Dendritic cell treated with granulocyte-macrophage colony-stimulating factor and Interleukin-4, amounts not matched to agents 40 ng/mL and 50 ng/mL, for 4 days (primary cell): ENCODE data around the gene SAMD9.

ENCODE experiments used
- H3K27ac Mint-ChIP-seq: one replicate; pipeline ENCODE4 v1.8.0; 2022; ENCODE audit warnings: mild to moderate bottlenecking, mixed read lengths
- H3K27me3 Mint-ChIP-seq: one replicate; pipeline ENCODE4 v1.8.0; 2022; ENCODE audit warnings: mild to moderate bottlenecking, mixed read lengths
- H3K36me3 Mint-ChIP-seq: one replicate; pipeline ENCODE4 v1.8.0; 2022; ENCODE audit warnings: low read depth, mixed read lengths
- H3K4me1 Mint-ChIP-seq: one replicate; pipeline ENCODE4 v1.8.0; 2022; ENCODE audit warnings: low read depth, mixed read lengths
- H3K4me3 Mint-ChIP-seq: one replicate; pipeline ENCODE4 v1.8.0; 2022; ENCODE audit warnings: mild to moderate bottlenecking, moderate library complexity, mixed read lengths
- H3K9me3 Mint-ChIP-seq: one replicate; pipeline ENCODE4 v1.8.0; 2022; ENCODE audit warnings: mixed read lengths
- intact Hi-C: fragments of 100-400 bp; cut with micrococcal nuclease; formaldehyde crosslinking; loops from one replicate; pipeline ENCODE4 v1.15.0; 2022

SAMD9 gene

DNA sequence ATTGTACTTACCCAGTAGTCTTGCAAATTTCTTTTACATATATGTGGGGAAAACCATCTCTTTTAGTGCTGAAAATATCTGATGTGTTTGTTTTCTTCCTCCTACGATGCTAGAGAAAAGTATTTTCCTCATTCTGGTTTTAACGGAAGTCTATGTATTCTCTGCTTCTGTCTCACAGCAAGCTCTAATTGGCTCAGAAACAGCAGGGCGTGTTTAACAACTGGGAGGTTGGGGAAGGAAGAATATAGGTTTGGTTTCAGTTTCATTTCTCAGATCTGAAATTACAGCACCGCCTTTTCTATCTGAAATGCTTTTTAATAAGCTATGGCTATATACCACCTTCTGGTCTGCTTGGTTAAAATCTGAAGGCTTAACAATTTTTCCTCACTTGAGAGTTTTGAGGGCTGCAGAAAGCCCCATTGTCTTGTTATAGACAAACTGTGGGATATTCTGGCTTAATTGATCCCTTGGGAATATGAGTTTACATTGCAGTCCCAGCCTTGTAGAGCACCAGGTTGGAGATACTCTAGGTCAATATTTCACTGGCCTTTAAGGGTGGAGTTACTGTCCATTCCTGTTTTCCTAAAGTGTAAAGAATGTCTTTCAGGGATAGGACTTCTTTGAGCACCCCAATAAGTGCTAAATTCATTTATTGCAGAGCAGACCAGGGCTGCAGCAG, at the start of gene SAMD9:
TSS of gene SAMD9 (minus strand) at position 128 of the 679 bp plus-strand sequence. CDS start 11,882 bp downstream, outside the sequence.
- H3K9me3 Mint-ChIP-seq = peaks cover 25% of the 10 kb centered on the region
- intact Hi-C loops = loop anchor here (2.0 to 5.0 kb wide), 2 partner anchors 31 to 114 kb away; partner anchors contain the start of genes SAMD9L and VPS50
- peaks cover 54% of the 10 kb centered on the region for H3K4me1 Mint-ChIP-seq
- peak within 1 kb of the TSS; percentile 81 for H3K4me3 Mint-ChIP-seq
- H3K27ac Mint-ChIP-seq = peak within 1 kb of the TSS; percentile 73
- H3K36me3 Mint-ChIP-seq = peaks cover 31% of the 10 kb centered on the region
- H3K27me3 Mint-ChIP-seq = no peaks in the 10 kb centered on the region

DNA sequence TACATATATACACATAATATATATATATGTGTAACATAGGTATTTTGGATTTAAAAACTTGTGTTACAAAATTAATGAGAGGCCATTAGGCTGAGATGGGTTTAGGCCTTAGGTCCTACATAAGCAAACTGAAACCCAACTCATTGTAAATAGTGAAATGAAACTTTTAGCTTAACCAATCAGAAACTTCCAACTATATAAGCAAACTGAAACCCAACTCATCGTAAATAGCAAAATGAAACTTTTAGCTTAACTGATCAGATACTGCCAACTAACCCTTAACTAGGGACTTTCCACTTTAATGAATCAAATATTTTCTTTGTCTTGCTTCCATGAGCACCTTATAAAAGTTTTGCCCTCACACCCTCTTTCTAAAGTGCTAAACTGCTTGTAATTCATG, 47.7 kb upstream of the SAMD9 start:
- H3K9me3 Mint-ChIP-seq = peaks cover 55% of the 10 kb centered on the region
- H3K4me3 Mint-ChIP-seq = no peak overlapping the region
- no peaks in the 10 kb centered on the region for H3K36me3 Mint-ChIP-seq
- no peaks in the 10 kb centered on the region for H3K4me1 Mint-ChIP-seq
- peaks cover 6% of the 10 kb centered on the region for H3K27me3 Mint-ChIP-seq
- intact Hi-C loops = no loop called here
- no peak overlapping the region for H3K27ac Mint-ChIP-seq

DNA sequence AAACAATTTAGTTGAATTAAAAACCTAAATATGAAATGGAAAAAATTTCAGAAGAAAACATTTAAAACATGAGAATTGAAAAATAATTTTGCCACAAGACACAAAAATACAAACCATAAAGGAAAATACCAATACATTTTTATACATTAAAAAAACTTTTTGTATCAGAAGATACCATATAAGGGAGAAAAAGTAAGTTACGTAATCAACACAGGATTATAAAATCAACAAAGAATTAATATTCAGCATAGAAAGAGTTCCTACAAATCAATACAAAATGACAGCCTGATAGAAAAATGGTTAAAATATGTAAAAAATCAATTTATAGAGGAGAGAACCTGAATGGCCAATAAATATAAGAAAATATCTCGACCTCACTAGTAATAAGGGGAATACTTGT, 47.0 kb upstream of the SAMD9 start:
- Mint-ChIP-seq H3K4me3 (no peak overlapping the region), H3K27ac (no peak overlapping the region), H3K36me3 (no peaks in the 10 kb centered on the region), H3K27me3 (peaks cover 6% of the 10 kb centered on the region), H3K4me1 (no peaks in the 10 kb centered on the region), H3K9me3 (peaks cover 59% of the 10 kb centered on the region)
- intact Hi-C loops = no loop called here

DNA sequence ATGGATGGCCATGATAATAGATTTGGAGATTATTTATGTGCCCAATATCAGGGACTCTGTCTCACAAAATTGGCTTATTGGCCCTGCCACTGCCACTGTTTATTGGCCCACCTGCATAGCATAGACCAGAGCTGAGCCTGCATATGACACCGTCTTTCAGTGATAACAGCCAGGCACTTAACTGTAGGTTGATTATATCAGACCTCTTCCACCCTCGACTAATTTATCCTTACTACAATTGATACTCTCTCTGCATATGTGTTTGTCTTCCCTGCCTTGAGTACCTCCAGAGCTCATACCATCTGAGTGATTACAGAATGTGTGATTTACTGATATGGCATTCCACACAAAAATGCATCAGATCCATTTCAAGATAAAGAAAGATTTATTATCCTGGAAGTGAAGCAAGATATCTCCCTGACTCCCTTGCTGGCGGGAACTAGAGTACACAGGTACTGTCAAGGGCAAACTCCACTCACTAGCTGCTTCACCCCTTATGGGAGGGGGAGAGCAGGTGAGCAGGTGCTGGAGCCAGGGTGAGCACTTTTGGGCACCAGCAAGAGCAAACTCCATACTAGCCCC, 43.5 kb upstream of the SAMD9 start:
- intact Hi-C loops = no loop called here
- Mint-ChIP-seq H3K9me3 (peaks cover 34% of the 10 kb centered on the region), H3K4me3 (no peak overlapping the region), H3K27me3 (no peaks in the 10 kb centered on the region), H3K27ac (no peak overlapping the region), H3K4me1 (no peaks in the 10 kb centered on the region), H3K36me3 (no peaks in the 10 kb centered on the region)

- intact Hi-C loops = no loop called here
- H3K27ac Mint-ChIP-seq = no peak overlapping the region
- H3K36me3 Mint-ChIP-seq = no peaks in the 10 kb centered on the region
- no peaks in the 10 kb centered on the region for H3K4me1 Mint-ChIP-seq
- no peak overlapping the region for H3K4me3 Mint-ChIP-seq
- H3K27me3 Mint-ChIP-seq = no peaks in the 10 kb centered on the region
- H3K9me3 Mint-ChIP-seq = peaks cover 34% of the 10 kb centered on the region
Observed at GRCh38 chr7:93160410-93160809, 42.6 kb upstream of the SAMD9 start.

DNA sequence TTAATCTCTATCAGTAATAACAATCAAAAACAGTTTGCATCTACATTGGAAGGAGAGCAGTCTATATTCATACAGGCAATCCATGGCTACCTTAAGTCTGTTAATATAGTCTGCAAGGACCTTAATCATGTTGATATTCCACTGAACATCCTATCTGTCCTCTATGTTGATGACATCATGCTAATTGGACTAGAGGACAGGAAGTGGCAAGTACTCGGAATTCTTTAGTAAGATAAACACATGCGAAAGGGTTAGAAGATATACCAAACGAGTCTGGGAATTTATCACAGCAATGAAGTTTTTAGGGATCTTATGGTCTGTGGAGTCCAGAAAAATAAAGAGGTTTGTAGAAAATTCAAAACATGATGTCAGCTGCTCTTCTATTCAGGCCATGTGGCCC, 41.7 kb upstream of the SAMD9 start:
- Mint-ChIP-seq H3K27ac (no peak overlapping the region), H3K27me3 (no peaks in the 10 kb centered on the region), H3K4me1 (no peaks in the 10 kb centered on the region), H3K4me3 (no peak overlapping the region), H3K36me3 (no peaks in the 10 kb centered on the region), H3K9me3 (peaks cover 34% of the 10 kb centered on the region)
- intact Hi-C loops = no loop called here

- intact Hi-C loops = no loop called here
- no peak overlapping the region for H3K4me3 Mint-ChIP-seq
- H3K27ac Mint-ChIP-seq = no peak overlapping the region
- peaks cover 1% of the 10 kb centered on the region for H3K4me1 Mint-ChIP-seq
- peaks cover 22% of the 10 kb centered on the region for H3K9me3 Mint-ChIP-seq
- no peaks in the 10 kb centered on the region for H3K27me3 Mint-ChIP-seq
- H3K36me3 Mint-ChIP-seq = no peaks in the 10 kb centered on the region
Observed at GRCh38 chr7:93156884-93157283, 39.1 kb upstream of the SAMD9 start.

- Mint-ChIP-seq H3K4me3 (peak overlapping the region; percentile 20), H3K27ac (peak overlapping the region; percentile 90), H3K9me3 (no peaks in the 10 kb centered on the region), H3K27me3 (no peaks in the 10 kb centered on the region), H3K36me3 (peaks cover 14% of the 10 kb centered on the region), H3K4me1 (peaks cover 47% of the 10 kb centered on the region)
- intact Hi-C loops = no loop called here
Observed at GRCh38 chr7:93150200-93150835, 32.5 kb upstream of the SAMD9 start.

GRCh38 chr7:93148727-93149126, 30.9 kb upstream of the SAMD9 start:
- Mint-ChIP-seq H3K36me3 (peaks cover 14% of the 10 kb centered on the region), H3K4me1 (peaks cover 47% of the 10 kb centered on the region), H3K27ac (peak overlapping the region; percentile 90), H3K4me3 (peak overlapping the region; percentile 56), H3K9me3 (no peaks in the 10 kb centered on the region), H3K27me3 (no peaks in the 10 kb centered on the region)
- intact Hi-C loops = loop anchor here (2.0 to 5.0 kb wide), 2 partner anchors 30 to 516 kb away; no protein-coding TSS in a partner anchor

DNA sequence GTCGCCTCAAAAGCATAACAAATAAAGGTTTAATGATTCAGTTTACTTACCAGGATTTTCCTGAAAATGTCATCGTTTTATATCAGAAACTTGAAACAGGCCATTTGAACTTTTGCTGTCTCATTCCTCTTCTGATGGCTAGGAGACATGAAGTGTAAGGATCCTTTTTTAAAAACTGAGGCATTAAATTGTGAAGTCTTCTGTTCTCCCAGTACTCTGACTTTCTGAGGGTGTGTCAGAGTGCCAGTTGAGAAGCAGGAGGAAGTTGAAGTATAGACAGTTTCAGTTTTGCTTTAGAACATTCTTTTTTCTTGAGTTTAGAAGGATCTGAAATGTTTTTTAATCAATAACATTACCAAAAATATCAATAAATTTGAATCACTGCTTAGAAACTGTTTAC, 30.4 kb upstream of the SAMD9 start, which contains the start of gene SAMD9L:
TSS of gene SAMD9L (minus strand) at position 242 of the 400 bp plus-strand sequence. CDS start 12,414 bp downstream, outside the sequence.
- peak within 1 kb of the TSS; percentile 79 for H3K4me3 Mint-ChIP-seq
- intact Hi-C loops = loop anchor here (2.0 to 5.0 kb wide), 2 partner anchors 29 to 516 kb away; no protein-coding TSS in a partner anchor

GRCh38 chr7:93147363-93147762, 29.6 kb upstream of the SAMD9 start:
- no peaks in the 10 kb centered on the region for H3K27me3 Mint-ChIP-seq
- intact Hi-C loops = loop anchor here (5.0 kb wide), 1 partner anchor 515 kb away; no protein-coding TSS in a partner anchor
- H3K4me3 Mint-ChIP-seq = peak overlapping the region; percentile 79
- peaks cover 53% of the 10 kb centered on the region for H3K4me1 Mint-ChIP-seq
- no peaks in the 10 kb centered on the region for H3K9me3 Mint-ChIP-seq
- peak overlapping the region; percentile 90 for H3K27ac Mint-ChIP-seq
- peaks cover 14% of the 10 kb centered on the region for H3K36me3 Mint-ChIP-seq

More for the DNA sequence above, 30.4 kb upstream of the SAMD9 start, which contains the start of gene SAMD9L:
- H3K27ac Mint-ChIP-seq = peak within 1 kb of the TSS; percentile 90
- peaks cover 14% of the 10 kb centered on the region for H3K36me3 Mint-ChIP-seq
- H3K4me1 Mint-ChIP-seq = peaks cover 51% of the 10 kb centered on the region
- H3K9me3 Mint-ChIP-seq = no peaks in the 10 kb centered on the region
- H3K27me3 Mint-ChIP-seq = no peaks in the 10 kb centered on the region

DNA sequence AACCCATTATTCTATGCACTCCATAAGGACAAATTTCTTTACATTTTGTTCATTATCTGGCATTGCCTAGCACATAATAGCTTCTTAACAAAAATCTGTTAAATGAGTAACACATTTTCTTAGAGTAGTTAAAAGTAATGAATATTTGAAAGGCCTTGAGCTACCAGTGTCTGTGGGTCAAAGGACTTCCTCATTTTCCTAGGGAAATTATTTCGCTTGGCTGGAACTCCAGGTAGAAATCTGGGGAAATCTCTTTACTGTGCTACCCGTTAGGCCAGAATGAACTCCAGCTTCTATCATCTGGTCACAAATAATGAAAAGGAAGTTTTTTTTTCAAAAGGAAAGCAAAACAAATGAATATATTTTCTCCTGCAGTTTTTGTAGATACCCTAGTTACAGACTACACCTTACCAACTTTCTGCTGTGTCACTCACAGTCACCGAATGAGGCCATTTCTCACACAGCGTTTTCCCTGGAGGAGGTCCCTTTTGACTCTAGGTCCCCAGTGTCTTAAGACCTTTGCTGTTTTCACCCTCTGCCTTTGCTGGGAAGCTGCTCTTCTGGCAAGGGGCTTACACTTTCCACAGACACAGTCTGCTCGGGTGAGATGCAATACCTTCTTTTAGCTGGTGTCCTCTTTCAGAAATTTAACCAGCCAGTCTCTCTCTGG, 28.8 kb upstream of the SAMD9 start:
- H3K27ac Mint-ChIP-seq = peak overlapping the region; percentile 90
- H3K4me1 Mint-ChIP-seq = peaks cover 50% of the 10 kb centered on the region
- peak overlapping the region; percentile 79 for H3K4me3 Mint-ChIP-seq
- peaks cover 14% of the 10 kb centered on the region for H3K36me3 Mint-ChIP-seq
- H3K9me3 Mint-ChIP-seq = no peaks in the 10 kb centered on the region
- H3K27me3 Mint-ChIP-seq = no peaks in the 10 kb centered on the region
- intact Hi-C loops = loop anchor here (5.0 kb wide), 1 partner anchor 514 kb away; no protein-coding TSS in a partner anchor

DNA sequence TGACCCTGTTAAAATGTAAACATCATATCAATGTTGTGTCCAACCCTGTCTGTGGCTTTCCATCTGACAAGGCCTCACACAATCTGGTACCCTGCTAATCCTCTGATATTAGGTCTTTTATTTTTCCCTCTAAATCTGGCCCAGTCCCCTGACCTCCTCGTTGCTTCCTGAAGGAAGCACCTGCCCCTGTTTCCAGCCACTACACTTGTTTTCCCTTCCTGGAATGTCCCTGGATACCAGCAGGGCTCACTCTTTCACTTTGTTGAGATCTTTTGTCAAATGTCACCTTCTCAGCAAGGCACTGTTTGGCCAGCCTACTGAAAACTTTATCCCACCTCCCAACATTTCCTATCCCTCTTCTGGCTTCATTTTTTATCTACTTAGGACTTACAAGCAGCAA, 28.3 kb upstream of the SAMD9 start:
- Mint-ChIP-seq H3K27ac (peak overlapping the region; percentile 90), H3K9me3 (no peaks in the 10 kb centered on the region), H3K27me3 (no peaks in the 10 kb centered on the region), H3K4me1 (peaks cover 44% of the 10 kb centered on the region), H3K36me3 (peaks cover 14% of the 10 kb centered on the region), H3K4me3 (peak overlapping the region; percentile 80)
- intact Hi-C loops = loop anchor here (5.0 kb wide), 1 partner anchor 514 kb away; no protein-coding TSS in a partner anchor
